ENCODE data around the gene ZBTB24. TPM values are rescaled to one million over a fixed set of nuclear protein-coding genes. Genes with fewer than 3 reads are reported as not detected.
A peak's percentile ranks its signal among the peaks of the same experiment; 100 is the strongest.

The ZBTB24 gene
- total and polyA plus RNA-seq, 2 of the 13 experiments (the other 11 are each of a cell fraction or from before 2014, with no cell fraction given) = 1.5 to 6.2 TPM

- no peak for TF ChIP-seq ATF3 (CRISPR knock-in tag; IDR thresholded peaks at IDR 0.05)
- TF ChIP-seq ZNF891 (CRISPR knock-in tag; IDR thresholded peaks at IDR 0.05) = no peak
- no peak for TF ChIP-seq NR2F6 (IDR thresholded peaks at IDR 0.05)
- no peak for TF ChIP-seq NR2F6 (CRISPR knock-in tag; IDR thresholded peaks at IDR 0.05)
- TF ChIP-seq ZNF234 (CRISPR knock-in tag; conservative IDR thresholded peaks at IDR 0.05) = no peak
Observed at GRCh38 chr6:109450801-109451200, 32.2 kb downstream of the ZBTB24 start (continued).

DNA sequence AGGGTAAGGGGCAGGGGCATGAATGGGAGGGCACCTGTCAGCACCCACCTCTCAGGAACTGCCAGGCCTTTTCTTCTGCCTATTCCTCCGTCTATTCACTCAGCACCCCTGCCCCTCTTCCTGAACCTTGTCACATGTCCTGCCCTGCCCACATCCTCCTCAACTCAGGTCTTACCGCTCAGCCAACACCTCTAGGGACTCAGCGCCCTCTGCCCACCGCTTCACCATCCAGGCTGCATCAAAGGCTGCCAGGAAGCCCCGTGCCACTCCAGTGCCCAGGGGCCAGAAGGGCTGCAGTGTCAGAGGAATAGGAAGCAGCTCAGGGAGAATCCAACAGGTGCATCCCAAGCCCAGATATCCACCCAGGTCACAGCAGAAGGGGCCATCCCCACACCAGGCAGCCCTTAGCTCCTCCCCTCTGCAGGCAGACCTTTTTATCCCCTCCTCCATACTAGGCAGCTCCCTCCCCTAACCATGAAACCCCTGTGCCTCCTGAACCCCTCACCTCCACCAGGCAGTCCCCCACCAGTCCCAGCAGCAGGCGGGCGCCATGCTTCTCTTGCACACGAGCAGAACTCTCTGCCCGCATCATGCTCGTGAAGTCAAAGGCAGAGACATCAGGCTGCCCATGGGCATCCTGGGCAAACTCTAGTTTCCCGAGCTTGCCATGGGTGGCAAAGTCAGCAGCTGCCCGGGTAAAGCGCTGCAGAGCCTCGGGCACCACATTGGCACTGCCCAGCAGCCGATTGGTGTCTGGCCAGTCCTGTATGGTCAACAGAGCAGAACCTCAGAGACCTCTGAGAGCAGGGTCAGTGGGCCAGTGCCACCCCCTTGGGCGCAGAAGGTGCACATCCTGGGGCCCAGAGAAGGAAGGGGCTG is 33.0 kb downstream of the ZBTB24 start:
- Histone ChIP-seq H3K4me3 (replicated peaks in 1 of 3; ENCODE audit: insufficient read depth in 1 of 3, low read depth in 2 of 3, low read length in 3 of 3) (no peak overlapping the region), H3K79me2 (ENCODE audit: insufficient read depth, low read length) (no peaks in the 10 kb centered on the region), H3K27me3 (ENCODE audit: control insufficient read depth in 1 of 2, insufficient read depth in 2 of 2, low read length in 2 of 2) (no peaks in the 10 kb centered on the region), H2AFZ (ENCODE audit: low read length) (no peak overlapping the region), H3K4me2 (ENCODE audit: low read depth, low read length) (no peak overlapping the region), H3K9ac (ENCODE audit: insufficient read depth, low read depth, low read length) (no peak overlapping the region), H3K27ac (ENCODE audit: extremely low read length, insufficient read depth, low read length) (no peak overlapping the region), H3K36me3 (replicated peaks in 1 of 2; ENCODE audit: control insufficient read depth in 1 of 2, insufficient read depth in 2 of 2, low read length in 2 of 2) (no peaks in the 10 kb centered on the region; a peak in 2 of 5 replicates), H3K4me1 (ENCODE audit: insufficient read depth, low read length) (peaks cover 8% of the 10 kb centered on the region; the same call in 1 of the 2 replicates), H3K9me3 (ENCODE audit: low read length) (no peaks in the 10 kb centered on the region), H4K20me1 (ENCODE audit: insufficient read depth, low read length) (no peaks in the 10 kb centered on the region)
- DNase-seq (ENCODE audit: low spot score) (no peak), ATAC-seq (no peak), FAIRE-seq (no peak)
- intact Hi-C loops (cut with micrococcal nuclease; ENCODE audit: unreplicated experiment) = no loop called here
- BruUV-seq (replicated peaks) = no TSS peak
- TF ChIP-seq DR1 (CRISPR knock-in tag; IDR thresholded peaks at IDR 0.05) (no peak), HNRNPL (IDR thresholded peaks at IDR 0.05; ENCODE audit: low read depth, low read length) (0 out of 2 replicates have a peak, but pooled peaks have one; percentile 37), ZMYM4 (CRISPR knock-in tag; IDR thresholded peaks at IDR 0.05) (no peak), ZNF687 (CRISPR knock-in tag; IDR thresholded peaks at IDR 0.05) (no peak)
- TF ChIP-seq, protein P1, sequence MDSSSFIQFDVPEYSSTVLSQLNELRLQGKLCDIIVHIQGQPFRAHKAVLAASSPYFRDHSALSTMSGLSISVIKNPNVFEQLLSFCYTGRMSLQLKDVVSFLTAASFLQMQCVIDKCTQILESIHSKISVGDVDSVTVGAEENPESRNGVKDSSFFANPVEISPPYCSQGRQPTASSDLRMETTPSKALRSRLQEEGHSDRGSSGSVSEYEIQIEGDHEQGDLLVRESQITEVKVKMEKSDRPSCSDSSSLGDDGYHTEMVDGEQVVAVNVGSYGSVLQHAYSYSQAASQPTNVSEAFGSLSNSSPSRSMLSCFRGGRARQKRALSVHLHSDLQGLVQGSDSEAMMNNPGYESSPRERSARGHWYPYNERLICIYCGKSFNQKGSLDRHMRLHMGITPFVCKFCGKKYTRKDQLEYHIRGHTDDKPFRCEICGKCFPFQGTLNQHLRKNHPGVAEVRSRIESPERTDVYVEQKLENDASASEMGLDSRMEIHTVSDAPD (CRISPR knock-in tag; IDR thresholded peaks at IDR 0.05) = no peak
- ChIA-PET POLR2A (interaction anchor here (1.0 kb wide), 1 partner anchor 9 kb away, joined by 3 read pairs; no protein-coding TSS in a partner anchor), CTCF (ENCODE audit: low intra/inter-chr PET ratio, low total read pairs) (no interaction called here)
- in situ Hi-C loops (cut with HindIII; ENCODE audit: extremely low pct_ligation_motif_present, low pct_unique_long_range_greater_than_20kb) = no loop called here
- 89% methylated on average over 15 of the region's 16 CpGs for WGBS (ENCODE audit: low lambda C conversion rate)
